WTC11 (cell line): ENCODE measurements around the gene ROR2. TPM values are rescaled to one million over a fixed set of nuclear protein-coding genes. Genes with fewer than 3 reads are reported as not detected.

Experiments used
- ATAC-seq: fragments of 200-7000 bp; cut with Tn5 transposase; 2 replicates; pipeline ENCODE4 v1.10.0; 2021; ENCODE audit warnings: mild to moderate bottlenecking, moderate library complexity
- CTCF ChIA-PET: fragments of 300-600 bp; sonication (Branson Sonifier 250); formaldehyde crosslinking; loops from one replicate; lab custom pipeline; 2021; ENCODE audit warnings: antibody characterized with exemption; lab: Charles Lee
- POLR2A ChIA-PET: fragments of 350-600 bp; sonication (Branson Sonifier 250); formaldehyde crosslinking; loops from one replicate; lab custom pipeline; 2021; ENCODE audit warnings: antibody characterized with exemption; lab: Charles Lee
- DNase-seq: peaks from one replicate; pipeline ENCODE4 v3.0.0; 2021; ENCODE audit warnings: low spot score
- H3K27ac Mint-ChIP-seq: 2 replicates; pipeline ENCODE4 v1.8.0; 2021; ENCODE audit warnings: mixed read lengths
- H3K27me3 Mint-ChIP-seq: 2 replicates; pipeline ENCODE4 v1.8.0; 2021; ENCODE audit warnings: low read depth, mild to moderate bottlenecking, moderate library complexity, mixed read lengths
- H3K36me3 Mint-ChIP-seq: 2 replicates; pipeline ENCODE4 v1.8.0; 2021; ENCODE audit warnings: mixed read lengths
- H3K4me1 Mint-ChIP-seq: 2 replicates; pipeline ENCODE4 v1.8.0; 2022; ENCODE audit warnings: mixed read lengths
- H3K4me3 Mint-ChIP-seq: 2 replicates; pipeline ENCODE4 v1.8.0; 2021; ENCODE audit warnings: mild to moderate bottlenecking, moderate library complexity, mixed read lengths
- H3K9me3 Mint-ChIP-seq: 2 replicates; pipeline ENCODE4 v1.8.0; 2021; ENCODE audit warnings: mixed read lengths
- ERG ChIP-seq: fragments of 250-450 bp; sonication (Bioruptor Pico); IDR thresholded peaks from 2 replicates; pipeline ENCODE4 v1.8.0; 2021; ENCODE audit warnings: mild to moderate bottlenecking
- JAZF1 ChIP-seq: fragments of 250-450 bp; sonication (Bioruptor Pico); IDR thresholded peaks from 2 replicates; pipeline ENCODE4 v1.9.0; 2021; ENCODE audit warnings: moderate library complexity, mild to moderate bottlenecking, inconsistent platforms
- MAX ChIP-seq: sonication (generic); formaldehyde crosslinking; IDR thresholded peaks from 2 replicates; pipeline ENCODE4 v1.8.0; 2022; ENCODE audit warnings: mild to moderate bottlenecking, missing genetic modification reagents
- MXD4 ChIP-seq: fragments of 250-450 bp; sonication (Bioruptor Pico); IDR thresholded peaks from 2 replicates; pipeline ENCODE4 v1.8.0; 2021; ENCODE audit warnings: mild to moderate bottlenecking, moderate library complexity, borderline replicate concordance
- MYBL2 ChIP-seq: sonication (generic); formaldehyde crosslinking; IDR thresholded peaks from 2 replicates; pipeline ENCODE4 v1.8.1; 2023; ENCODE audit warnings: mild to moderate bottlenecking, moderate library complexity, missing genetic modification reagents
- NFYB ChIP-seq: sonication (generic); formaldehyde crosslinking; conservative IDR thresholded peaks from 2 replicates; pipeline ENCODE4 v1.8.0; 2022; ENCODE audit warnings: low read depth, missing genetic modification reagents
- PREB ChIP-seq: sonication (generic); formaldehyde crosslinking; IDR thresholded peaks from 2 replicates; pipeline ENCODE4 v1.8.1; 2022; ENCODE audit warnings: mild to moderate bottlenecking, missing genetic modification reagents, moderate library complexity, borderline replicate concordance
- SMAD3 ChIP-seq: sonication (generic); formaldehyde crosslinking; IDR thresholded peaks from 2 replicates; pipeline ENCODE4 v1.8.0; 2022; ENCODE audit warnings: missing genetic modification reagents, mild to moderate bottlenecking, borderline replicate concordance
- SMAD4 ChIP-seq: sonication (generic); formaldehyde crosslinking; IDR thresholded peaks from 2 replicates; pipeline ENCODE4 v1.8.0; 2022; ENCODE audit warnings: mild to moderate bottlenecking, missing genetic modification reagents
- TEAD4 ChIP-seq: sonication (generic); formaldehyde crosslinking; IDR thresholded peaks from 2 replicates; pipeline ENCODE4 v1.8.0; 2022; ENCODE audit warnings: mild to moderate bottlenecking, missing genetic modification reagents
- ZBTB21 ChIP-seq: sonication (generic); formaldehyde crosslinking; IDR thresholded peaks from 2 replicates; pipeline ENCODE4 v1.8.1; 2023; ENCODE audit warnings: mild to moderate bottlenecking, missing genetic modification reagents, borderline replicate concordance
- ZBTB43 ChIP-seq: sonication (generic); formaldehyde crosslinking; IDR thresholded peaks from 2 replicates; pipeline ENCODE4 v1.8.1; 2023; ENCODE audit warnings: mild to moderate bottlenecking, missing genetic modification reagents
- ZNF396 ChIP-seq: fragments of 250-450 bp; sonication (Bioruptor Pico); IDR thresholded peaks from 2 replicates; pipeline ENCODE4 v1.8.0; 2021; ENCODE audit warnings: mild to moderate bottlenecking, moderate library complexity, borderline replicate concordance
- ZNF512 ChIP-seq: sonication (generic); formaldehyde crosslinking; IDR thresholded peaks from 2 replicates; pipeline ENCODE4 v1.8.1; 2022; ENCODE audit warnings: missing genetic modification reagents, borderline replicate concordance
- ZSCAN18 ChIP-seq: fragments of 250-450 bp; sonication (Bioruptor Pico); IDR thresholded peaks from 2 replicates; pipeline ENCODE4 v2.1.2; 2022; ENCODE audit warnings: mild to moderate bottlenecking, moderate library complexity
- total RNA-seq: library from RNA; stranded (reverse); gene quantifications from 3 replicates; pipeline ENCODE4 v1.2.3, GENCODE V29; 2021
- TF ChIP-seq, protein P1 (sequence below): fragments of 250-450 bp; sonication (Bioruptor Pico); conservative IDR thresholded peaks from 2 replicates; pipeline ENCODE4 v1.9.0; 2021; ENCODE audit warnings: mild to moderate bottlenecking
- TF ChIP-seq, protein P2 (sequence below): sonication (generic); formaldehyde crosslinking; IDR thresholded peaks from 2 replicates; pipeline ENCODE4 v1.8.1; 2022; ENCODE audit warnings: low read depth, mild to moderate bottlenecking, moderate library complexity, missing genetic modification reagents, borderline replicate concordance
- TF ChIP-seq, protein P3 (sequence below): sonication (generic); formaldehyde crosslinking; IDR thresholded peaks from 2 replicates; pipeline ENCODE4 v1.8.1; 2023; ENCODE audit warnings: mild to moderate bottlenecking, missing genetic modification reagents, moderate library complexity
- TF ChIP-seq, protein P4 (sequence below): fragments of 250-450 bp; sonication (Bioruptor Pico); IDR thresholded peaks from 2 replicates; pipeline ENCODE4 v1.9.0; 2021; ENCODE audit warnings: moderate library complexity, mild to moderate bottlenecking, inconsistent platforms, borderline replicate concordance

ROR2 gene
- total RNA-seq, 1 experiment from 2014 or later, result 19.8 TPM

GRCh38 chr9:91753711-91754110, 196.3 kb downstream of the ROR2 start:
- H3K4me1 Mint-ChIP-seq, result peaks cover 6% of the 10 kb centered on the region
- H3K9me3 Mint-ChIP-seq, result no peaks in the 10 kb centered on the region
- no peaks in the 10 kb centered on the region for H3K27me3 Mint-ChIP-seq
- CTCF ChIA-PET, result no interaction called here
- POLR2A ChIA-PET, result no interaction called here
- H3K36me3 Mint-ChIP-seq, result no peaks in the 10 kb centered on the region
- no peak overlapping the region for H3K27ac Mint-ChIP-seq
- no peak overlapping the region for H3K4me3 Mint-ChIP-seq
- TF ChIP-seq JAZF1, result no peak
- no peak for TF ChIP-seq ZNF512
- no peak for TF ChIP-seq MYBL2 (CRISPR knock-in tag)
- TF ChIP-seq, protein P1, sequence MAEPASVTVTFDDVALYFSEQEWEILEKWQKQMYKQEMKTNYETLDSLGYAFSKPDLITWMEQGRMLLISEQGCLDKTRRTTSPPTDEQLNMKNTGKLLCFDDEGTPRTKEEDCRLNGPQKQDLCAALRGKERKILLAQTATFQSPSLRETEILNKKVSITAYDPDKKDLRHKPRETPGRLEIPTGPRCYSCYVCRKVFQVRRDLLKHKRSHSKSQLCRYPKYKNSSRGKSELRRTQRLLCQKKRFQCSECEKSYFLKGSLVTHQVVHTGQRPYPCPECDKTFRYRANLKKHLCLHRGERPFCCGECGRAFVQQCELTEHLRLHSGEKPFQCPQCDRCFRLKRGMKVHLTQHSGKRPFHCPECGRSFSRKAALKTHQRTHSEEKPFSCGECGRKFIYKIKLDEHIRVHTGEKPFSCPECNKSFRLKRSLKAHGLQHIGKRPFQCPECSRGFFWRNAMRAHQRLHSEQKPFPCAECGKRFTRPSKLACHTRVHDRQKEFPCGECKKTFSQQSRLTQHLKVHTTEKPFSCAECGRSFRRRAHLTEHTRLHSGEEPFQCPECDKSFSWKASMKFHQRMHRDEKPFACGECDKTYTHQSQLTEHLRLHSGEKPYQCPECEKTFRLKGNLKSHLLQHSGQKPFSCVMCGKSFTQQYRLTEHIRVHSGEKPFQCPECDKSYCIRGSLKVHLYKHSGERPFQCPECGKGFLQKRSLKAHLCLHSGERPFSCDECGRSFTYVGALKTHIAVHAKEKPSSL (CRISPR knock-in tag), result no peak
- TF ChIP-seq MAX, result no peak
- no peak for TF ChIP-seq TEAD4
- no peak for TF ChIP-seq ZBTB43
- TF ChIP-seq ERG (CRISPR knock-in tag), result no peak
- TF ChIP-seq MXD4 (CRISPR knock-in tag), result no peak
- TF ChIP-seq ZNF396, result no peak
- no peak for TF ChIP-seq NFYB (CRISPR knock-in tag)
- ATAC-seq, result no peak
- DNase-seq, result no peak

- Mint-ChIP-seq H3K4me3 (no peak overlapping the region), H3K27ac (no peak overlapping the region), H3K4me1 (peaks cover 6% of the 10 kb centered on the region), H3K27me3 (no peaks in the 10 kb centered on the region), H3K9me3 (no peaks in the 10 kb centered on the region), H3K36me3 (no peaks in the 10 kb centered on the region)
- CTCF ChIA-PET, result no interaction called here
- no peak for ATAC-seq
- POLR2A ChIA-PET, result interaction anchor here (0.6 kb wide), 2 partner anchors 15 to 568 kb away, joined by 3 read pairs; no protein-coding TSS in a partner anchor
- no peak for DNase-seq
- TF ChIP-seq ZBTB21 (no peak), PREB (CRISPR knock-in tag) (no peak), SMAD4 (no peak), SMAD3 (CRISPR knock-in tag) (no peak), ZSCAN18 (CRISPR knock-in tag) (no peak)
- TF ChIP-seq, protein P2, sequence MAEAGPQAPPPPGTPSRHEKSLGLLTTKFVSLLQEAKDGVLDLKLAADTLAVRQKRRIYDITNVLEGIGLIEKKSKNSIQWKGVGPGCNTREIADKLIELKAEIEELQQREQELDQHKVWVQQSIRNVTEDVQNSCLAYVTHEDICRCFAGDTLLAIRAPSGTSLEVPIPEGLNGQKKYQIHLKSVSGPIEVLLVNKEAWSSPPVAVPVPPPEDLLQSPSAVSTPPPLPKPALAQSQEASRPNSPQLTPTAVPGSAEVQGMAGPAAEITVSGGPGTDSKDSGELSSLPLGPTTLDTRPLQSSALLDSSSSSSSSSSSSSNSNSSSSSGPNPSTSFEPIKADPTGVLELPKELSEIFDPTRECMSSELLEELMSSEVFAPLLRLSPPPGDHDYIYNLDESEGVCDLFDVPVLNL (CRISPR knock-in tag), result no peak
- TF ChIP-seq, protein P3, sequence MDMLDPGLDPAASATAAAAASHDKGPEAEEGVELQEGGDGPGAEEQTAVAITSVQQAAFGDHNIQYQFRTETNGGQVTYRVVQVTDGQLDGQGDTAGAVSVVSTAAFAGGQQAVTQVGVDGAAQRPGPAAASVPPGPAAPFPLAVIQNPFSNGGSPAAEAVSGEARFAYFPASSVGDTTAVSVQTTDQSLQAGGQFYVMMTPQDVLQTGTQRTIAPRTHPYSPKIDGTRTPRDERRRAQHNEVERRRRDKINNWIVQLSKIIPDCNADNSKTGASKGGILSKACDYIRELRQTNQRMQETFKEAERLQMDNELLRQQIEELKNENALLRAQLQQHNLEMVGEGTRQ (CRISPR knock-in tag), result no peak
- TF ChIP-seq, protein P1 (CRISPR knock-in tag), result no peak
- TF ChIP-seq, protein P4, sequence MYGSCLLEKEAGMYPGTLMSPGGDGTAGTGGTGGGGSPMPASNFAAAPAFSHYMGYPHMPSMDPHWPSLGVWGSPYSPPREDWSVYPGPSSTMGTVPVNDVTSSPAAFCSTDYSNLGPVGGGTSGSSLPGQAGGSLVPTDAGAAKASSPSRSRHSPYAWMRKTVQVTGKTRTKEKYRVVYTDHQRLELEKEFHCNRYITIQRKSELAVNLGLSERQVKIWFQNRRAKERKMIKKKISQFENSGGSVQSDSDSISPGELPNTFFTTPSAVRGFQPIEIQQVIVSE, result no peak
These were observed 198.1 kb downstream of the ROR2 start for GRCh38 chr9:91751922-91752321.
